ENCODE results near the gene MT1HL1. TPM values are rescaled to one million over a fixed set of nuclear protein-coding genes. Genes with fewer than 3 reads are reported as not detected.

MT1HL1 gene
- total and polyA plus RNA-seq, 4 donors: 0.78 TPM; not detected in 3

- WGBS: 65% methylated on average over 8 of the region's 8 CpGs
- H3K27ac ChIP-seq (ENCODE audit: low read depth in 1 of 2, low read length in 2 of 2): no peak overlapping the region
- H3K9me3 ChIP-seq (ENCODE audit: control insufficient read depth in 4 of 4, low read length in 3 of 4): no peaks in the 10 kb centered on the region
- no peaks in the 10 kb centered on the region for H3K4me1 ChIP-seq (ENCODE audit: control insufficient read depth in 4 of 4, insufficient read depth in 4 of 4, low read length in 3 of 4)
- H3K9ac ChIP-seq (ENCODE audit: low read depth in 1 of 2, low read length in 2 of 2): no peak overlapping the region
- no peaks in the 10 kb centered on the region for H3K36me3 ChIP-seq (ENCODE audit: control insufficient read depth in 4 of 4, insufficient read depth in 3 of 4, low read depth in 1 of 4, low read length in 3 of 4)
- TF ChIP-seq FOXA1 (IDR thresholded peaks at IDR 0.05) (no peak), SP1 (IDR thresholded peaks at IDR 0.05) (no peak), RXRA (IDR thresholded peaks at IDR 0.05) (no peak), TAF1 (conservative IDR thresholded peaks at IDR 0.05) (no peak), REST (IDR thresholded peaks at IDR 0.05) (no peak), NR2F2 (IDR thresholded peaks at IDR 0.05) (no peak), EGR1 (IDR thresholded peaks at IDR 0.05; ENCODE audit: low read depth in 2 of 2) (no peak), HNF4G (IDR thresholded peaks at IDR 0.05) (no peak), GABPA (IDR thresholded peaks at IDR 0.05 in 1 of 2, conservative IDR thresholded peaks at IDR 0.05 in 1 of 2) (no peak), YY1 (IDR thresholded peaks at IDR 0.05) (no peak), ATF3 (IDR thresholded peaks at IDR 0.05) (no peak), MAX (IDR thresholded peaks at IDR 0.05) (no peak), HNF4A (conservative IDR thresholded peaks at IDR 0.05) (no peak), CTCF (IDR thresholded peaks at IDR 0.05; ENCODE audit: low read depth, low read length, missing input control) (no peak)
- no peak overlapping the region for H3K4me3 ChIP-seq (ENCODE audit: low read depth in 1 of 3, low read length in 3 of 3)
- H3K27me3 ChIP-seq (ENCODE audit: control insufficient read depth in 4 of 4, insufficient read depth in 4 of 4, low read length in 3 of 4): no peaks in the 10 kb centered on the region
- no peak for DNase-seq (ENCODE audit: low spot score)
These were observed 725 bp downstream of the MT1HL1 start for GRCh38 chr1:237003516-237003915.

GRCh38 chr1:237000191-237000590, 4.0 kb downstream of the MT1HL1 start:
- Histone ChIP-seq H3K4me1 (ENCODE audit: control insufficient read depth in 4 of 4, insufficient read depth in 4 of 4, low read length in 3 of 4) (no peaks in the 10 kb centered on the region), H3K36me3 (ENCODE audit: control insufficient read depth in 4 of 4, insufficient read depth in 3 of 4, low read depth in 1 of 4, low read length in 3 of 4) (no peaks in the 10 kb centered on the region), H3K27ac (ENCODE audit: low read depth in 1 of 2, low read length in 2 of 2) (no peak overlapping the region), H3K9me3 (ENCODE audit: control insufficient read depth in 4 of 4, low read length in 3 of 4) (no peaks in the 10 kb centered on the region), H3K4me3 (ENCODE audit: low read depth in 1 of 3, low read length in 3 of 3) (no peak overlapping the region), H3K9ac (ENCODE audit: low read depth in 1 of 2, low read length in 2 of 2) (no peak overlapping the region), H3K27me3 (ENCODE audit: control insufficient read depth in 4 of 4, insufficient read depth in 4 of 4, low read length in 3 of 4) (no peaks in the 10 kb centered on the region)
- no peak for DNase-seq (ENCODE audit: low spot score)
- WGBS: 88% methylated on average over 4 of the region's 4 CpGs
- TF ChIP-seq REST (IDR thresholded peaks at IDR 0.05) (no peak), FOXA1 (IDR thresholded peaks at IDR 0.05) (no peak), JUND (IDR thresholded peaks at IDR 0.05) (no peak), YY1 (IDR thresholded peaks at IDR 0.05) (no peak), ATF3 (IDR thresholded peaks at IDR 0.05) (no peak), GABPA (IDR thresholded peaks at IDR 0.05 in 1 of 2, conservative IDR thresholded peaks at IDR 0.05 in 1 of 2) (no peak), TAF1 (conservative IDR thresholded peaks at IDR 0.05) (no peak), HNF4G (IDR thresholded peaks at IDR 0.05) (no peak), EGR1 (IDR thresholded peaks at IDR 0.05; ENCODE audit: low read depth in 2 of 2) (no peak), RXRA (IDR thresholded peaks at IDR 0.05) (no peak), NR2F2 (IDR thresholded peaks at IDR 0.05) (no peak), HNF4A (conservative IDR thresholded peaks at IDR 0.05) (no peak), MAX (IDR thresholded peaks at IDR 0.05) (no peak), CTCF (IDR thresholded peaks at IDR 0.05; ENCODE audit: low read depth, low read length, missing input control) (no peak), FOXA2 (IDR thresholded peaks at IDR 0.05) (no peak)
